Amygdala (tissue), 56 donors: Measurements from ENCODE around the gene OR56A1.
"Not testable (repeated sequence)": the region's sequence is repeated elsewhere in the genome, so short reads cannot be mapped to it uniquely, and the experiment has no call there.

Experiments used
- DNase-seq, 56 donors: peaks; one replicate each; lab custom pipeline; 2025; lab: John Stamatoyannopoulos, UW

Gene OR56A1

GRCh38 chr11:6030708-6031405 lies at the start of gene OR56A1:
OR56A1 (minus strand) TSS chr11:6030758; CDS start chr11:6027692, 3,066 bp downstream.
- DNase-seq: no peak

GRCh38 chr11:6079463-6079862 lies 48.9 kb upstream of the OR56A1 start:
- no peak for DNase-seq

- no peak for DNase-seq
Observed at GRCh38 chr11:6077723-6078122, 47.2 kb upstream of the OR56A1 start.

GRCh38 chr11:6076443-6076842 lies 45.9 kb upstream of the OR56A1 start:
- not testable (repeated sequence) for DNase-seq

GRCh38 chr11:6067502-6067901 lies 36.9 kb upstream of the OR56A1 start:
- peak in 4 of 56 donors; percentile 3 to 7 (median 4) for DNase-seq

GRCh38 chr11:6062691-6063358 lies 32.3 kb upstream of the OR56A1 start:
- DNase-seq: no peak

- no peak for DNase-seq
Observed at GRCh38 chr11:6061475-6061874, 30.9 kb upstream of the OR56A1 start.

GRCh38 chr11:6057452-6057851 lies 26.9 kb upstream of the OR56A1 start:
- DNase-seq: no peak

GRCh38 chr11:6055569-6055968 lies 25.0 kb upstream of the OR56A1 start:
- no peak for DNase-seq

- DNase-seq: no peak
Observed at GRCh38 chr11:6052374-6052773, 21.8 kb upstream of the OR56A1 start.

- DNase-seq: no peak
Observed at GRCh38 chr11:6040874-6041273, 10.3 kb upstream of the OR56A1 start.

- no peak for DNase-seq
Observed at GRCh38 chr11:6027501-6027900, 3.1 kb downstream of the OR56A1 start.

- DNase-seq: no peak
Observed at GRCh38 chr11:6025056-6025455, 5.5 kb downstream of the OR56A1 start.

GRCh38 chr11:6022956-6023355 lies 7.6 kb downstream of the OR56A1 start:
- DNase-seq: peak in 2 of 56 donors; percentile 1 to 3

GRCh38 chr11:6013042-6013441 lies 17.5 kb downstream of the OR56A1 start:
- DNase-seq: no peak

GRCh38 chr11:6012035-6012668 lies 18.4 kb downstream of the OR56A1 start:
- no peak for DNase-seq

GRCh38 chr11:6006846-6007245 lies 23.7 kb downstream of the OR56A1 start, which contains the start of gene OR56A4:
OR56A4 (minus strand) TSS chr11:6006946; CDS start chr11:6002992, 3,954 bp downstream.
- DNase-seq: no peak

GRCh38 chr11:6006395-6006794 lies 24.2 kb downstream of the OR56A1 start:
- DNase-seq: no peak

- no peak for DNase-seq
Observed at GRCh38 chr11:6002202-6002699, 28.3 kb downstream of the OR56A1 start.

GRCh38 chr11:5994791-5995190 lies 35.8 kb downstream of the OR56A1 start:
- no peak for DNase-seq

- no peak for DNase-seq
Observed at GRCh38 chr11:5992604-5993251, 37.8 kb downstream of the OR56A1 start.
